OCI-LY1 (cell line): ENCODE results near the gene AKR1C8.

ENCODE experiments used
- H2AFZ ChIP-seq: fragments of 200-600 bp; sonication (generic), shearing (Covaris generic); 2 replicates; pipeline ENCODE4 v1.6.0; 2014; ENCODE audit warnings: antibody characterized with exemption, mild to moderate bottlenecking, low read length
- H3F3A ChIP-seq: fragments of 200-600 bp; sonication (generic), shearing (Covaris generic); 2 replicates; pipeline ENCODE4 v1.6.0; 2014; ENCODE audit warnings: mild to moderate bottlenecking, antibody characterized with exemption, low read length, moderate library complexity; ENCODE audit not compliant: insufficient read depth
- H3K27ac ChIP-seq: fragments of 200-600 bp; sonication (generic); 2 replicates; pipeline ENCODE4 v1.5.1; 2014; ENCODE audit warnings: low read length, mixed run types, mild to moderate bottlenecking, low read depth; ENCODE audit not compliant: poor library complexity, severe bottlenecking
- H3K27me3 ChIP-seq: fragments of 200-600 bp; sonication (generic); 2 replicates; pipeline ENCODE4 v1.6.0; 2014; ENCODE audit warnings: antibody characterized with exemption, mild to moderate bottlenecking, low read length, moderate library complexity; ENCODE audit not compliant: insufficient read depth
- H3K36me3 ChIP-seq: fragments of 200-600 bp; sonication (generic); 2 replicates; pipeline ENCODE4 v1.6.1; 2014; ENCODE audit warnings: mild to moderate bottlenecking, antibody characterized with exemption, low read length, moderate library complexity, mixed read lengths; ENCODE audit not compliant: insufficient read depth
- H3K4me1 ChIP-seq: fragments of 200-600 bp; sonication (generic); 2 replicates; pipeline ENCODE4 v1.5.1; 2014; ENCODE audit warnings: mild to moderate bottlenecking, low read length, moderate library complexity; ENCODE audit not compliant: insufficient read depth, severe bottlenecking
- H3K4me2 ChIP-seq: fragments of 200-600 bp; sonication (generic), shearing (Covaris generic); 2 replicates; pipeline ENCODE4 v1.6.1; 2014; ENCODE audit warnings: low read length
- H3K4me3 ChIP-seq: fragments of 200-600 bp; sonication (generic); 2 replicates; pipeline ENCODE4 v1.5.1; 2014; ENCODE audit warnings: low read length, low read depth, mild to moderate bottlenecking, mixed read lengths; ENCODE audit not compliant: poor library complexity, severe bottlenecking
- H3K79me2 ChIP-seq: fragments of 200-600 bp; shearing (Covaris generic); 2 replicates; pipeline ENCODE4 v1.6.1; 2016; ENCODE audit warnings: mixed run types, low read length, mixed read lengths; ENCODE audit not compliant: insufficient read depth
- H3K9ac ChIP-seq: fragments of 200-600 bp; sonication (generic), shearing (Covaris generic); 2 replicates; pipeline ENCODE4 v1.6.1; 2014; ENCODE audit warnings: mild to moderate bottlenecking, low read length, mixed read lengths
- H3K9me2 ChIP-seq: fragments of 200-600 bp; sonication (generic), shearing (Covaris generic); 2 replicates; pipeline ENCODE4 v1.6.1; 2014; ENCODE audit warnings: low read depth, mild to moderate bottlenecking, low read length, mixed read lengths
- H3K9me3 ChIP-seq: fragments of 200-600 bp; shearing (Covaris generic); 2 replicates; pipeline ENCODE4 v1.6.1; 2014; ENCODE audit warnings: low read length, mixed read lengths
- H4K20me1 ChIP-seq: fragments of 200-600 bp; sonication (generic), shearing (Covaris generic); 2 replicates; pipeline ENCODE4 v1.6.0; 2016; ENCODE audit warnings: mild to moderate bottlenecking, low read length; ENCODE audit not compliant: insufficient read depth
- EZH2 ChIP-seq: fragments of 200-600 bp; sonication (generic), shearing (Covaris generic); IDR thresholded peaks from 2 replicates; pipeline ENCODE4 v1.8.0; 2017; ENCODE audit warnings: borderline replicate concordance, mixed run types, mild to moderate bottlenecking, antibody characterized with exemption, low read length, moderate library complexity, mixed read lengths
- TF ChIP-seq, protein P1 (sequence below): fragments of 200-600 bp; sonication (generic), shearing (Covaris generic); IDR thresholded peaks from 2 replicates; pipeline ENCODE4 v1.5.1; 2017; ENCODE audit warnings: mild to moderate bottlenecking, antibody characterized with exemption, low read length, moderate library complexity, mixed read lengths

Gene AKR1C8

DNA sequence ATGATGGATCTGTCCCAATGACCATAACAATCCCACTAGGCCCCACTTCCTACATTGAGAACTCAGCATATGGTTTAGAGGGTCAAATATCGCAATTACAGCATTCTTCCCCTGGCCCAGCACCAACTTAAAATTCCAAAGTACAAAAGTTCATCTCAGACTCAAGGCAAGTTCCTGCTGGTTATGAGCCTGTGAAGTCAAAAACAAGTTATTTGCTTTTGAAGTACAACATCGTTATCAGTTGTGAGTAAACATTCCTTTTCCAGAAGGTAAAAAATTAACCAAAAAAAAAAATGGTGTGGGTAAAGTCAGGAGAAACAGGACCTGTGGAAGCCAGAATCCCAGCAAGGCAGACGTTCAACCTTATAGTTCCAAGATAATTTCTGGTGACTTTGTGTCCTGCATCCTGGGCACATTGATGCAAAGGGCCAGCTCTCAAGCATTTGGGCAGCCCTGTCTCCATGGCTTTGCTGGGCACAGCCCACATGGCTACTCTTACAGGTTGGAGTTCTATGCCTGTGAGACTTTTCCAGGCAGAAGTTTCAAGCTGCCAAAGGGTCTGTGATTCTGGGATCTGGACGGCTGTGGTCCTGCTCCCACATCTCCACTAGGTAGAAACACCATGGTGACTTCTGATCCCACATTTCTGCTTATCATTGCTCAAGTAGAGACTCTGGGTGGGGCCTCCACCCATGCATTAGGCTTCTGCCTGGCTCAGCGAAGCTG, 37.5 kb downstream of the AKR1C8 start:
- H3K4me2 ChIP-seq: no peak overlapping the region

DNA sequence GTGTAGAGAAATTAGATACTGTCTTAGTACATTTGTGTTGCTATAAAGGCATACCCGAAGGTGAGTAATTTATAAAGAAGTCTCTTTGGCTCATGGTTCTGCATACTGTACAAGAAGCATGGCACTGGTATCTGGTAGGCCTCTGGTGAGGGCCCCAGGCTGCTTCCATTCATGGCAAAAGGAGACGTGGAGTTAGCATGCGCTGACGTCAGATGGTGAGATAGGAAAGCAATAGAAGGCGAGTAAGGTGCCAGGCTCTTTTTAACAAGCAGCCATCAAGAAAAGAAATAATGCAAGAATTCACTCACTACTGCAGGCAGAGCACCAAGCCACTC, 38.1 kb downstream of the AKR1C8 start:
- Histone ChIP-seq H3K27ac (no peak overlapping the region), H3K4me3 (no peak overlapping the region), H3K79me2 (no peaks in the 10 kb centered on the region), H3K9ac (no peak overlapping the region), H3K9me3 (no peaks in the 10 kb centered on the region; the same call in 1 of the 2 replicates), H3K4me1 (no peaks in the 10 kb centered on the region), H2AFZ (no peak overlapping the region), H3K4me2 (no peak overlapping the region), H4K20me1 (no peaks in the 10 kb centered on the region), H3K9me2 (no peaks in the 10 kb centered on the region), H3F3A (no peaks in the 10 kb centered on the region), H3K27me3 (no peaks in the 10 kb centered on the region), H3K36me3 (no peaks in the 10 kb centered on the region)
- TF ChIP-seq, protein P1, sequence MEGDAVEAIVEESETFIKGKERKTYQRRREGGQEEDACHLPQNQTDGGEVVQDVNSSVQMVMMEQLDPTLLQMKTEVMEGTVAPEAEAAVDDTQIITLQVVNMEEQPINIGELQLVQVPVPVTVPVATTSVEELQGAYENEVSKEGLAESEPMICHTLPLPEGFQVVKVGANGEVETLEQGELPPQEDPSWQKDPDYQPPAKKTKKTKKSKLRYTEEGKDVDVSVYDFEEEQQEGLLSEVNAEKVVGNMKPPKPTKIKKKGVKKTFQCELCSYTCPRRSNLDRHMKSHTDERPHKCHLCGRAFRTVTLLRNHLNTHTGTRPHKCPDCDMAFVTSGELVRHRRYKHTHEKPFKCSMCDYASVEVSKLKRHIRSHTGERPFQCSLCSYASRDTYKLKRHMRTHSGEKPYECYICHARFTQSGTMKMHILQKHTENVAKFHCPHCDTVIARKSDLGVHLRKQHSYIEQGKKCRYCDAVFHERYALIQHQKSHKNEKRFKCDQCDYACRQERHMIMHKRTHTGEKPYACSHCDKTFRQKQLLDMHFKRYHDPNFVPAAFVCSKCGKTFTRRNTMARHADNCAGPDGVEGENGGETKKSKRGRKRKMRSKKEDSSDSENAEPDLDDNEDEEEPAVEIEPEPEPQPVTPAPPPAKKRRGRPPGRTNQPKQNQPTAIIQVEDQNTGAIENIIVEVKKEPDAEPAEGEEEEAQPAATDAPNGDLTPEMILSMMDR: no peak
- no peak for TF ChIP-seq EZH2

More for the DNA sequence above, 37.5 kb downstream of the AKR1C8 start:
- no peaks in the 10 kb centered on the region for H3K4me1 ChIP-seq
- H3K27me3 ChIP-seq: no peaks in the 10 kb centered on the region
- H3K4me3 ChIP-seq: no peak overlapping the region
- no peaks in the 10 kb centered on the region for H3K79me2 ChIP-seq
- H2AFZ ChIP-seq: no peak overlapping the region
- no peak overlapping the region for H3K9ac ChIP-seq
- no peaks in the 10 kb centered on the region for H3F3A ChIP-seq
- H3K27ac ChIP-seq: no peak overlapping the region
- H3K9me3 ChIP-seq: no peaks in the 10 kb centered on the region; the same call in 1 of the 2 replicates
- TF ChIP-seq, protein P1: no peak
- no peak for TF ChIP-seq EZH2
- no peaks in the 10 kb centered on the region for H3K36me3 ChIP-seq
- no peaks in the 10 kb centered on the region for H3K9me2 ChIP-seq
- no peaks in the 10 kb centered on the region for H4K20me1 ChIP-seq

DNA sequence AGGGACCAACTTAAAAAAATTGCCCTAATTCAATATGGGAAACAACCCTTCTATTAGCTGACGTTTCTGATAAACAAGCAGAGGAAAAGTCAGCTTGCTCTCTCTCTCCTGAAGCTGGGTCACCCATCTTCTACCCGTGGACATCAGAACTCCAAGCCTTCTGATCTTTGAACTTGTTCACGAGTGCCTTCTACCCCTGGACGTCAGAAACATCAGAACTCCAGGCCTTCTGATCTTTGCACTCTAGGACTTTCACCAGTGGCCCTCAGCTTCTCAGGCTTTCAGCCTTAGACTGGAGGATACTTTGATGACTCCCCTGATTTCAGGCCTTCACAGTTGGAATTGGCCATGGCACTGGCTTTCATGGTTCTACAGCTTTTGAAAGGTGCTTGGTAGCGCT, 41.8 kb downstream of the AKR1C8 start:
- Histone ChIP-seq H2AFZ (no peak overlapping the region), H3K9ac (no peak overlapping the region), H4K20me1 (no peaks in the 10 kb centered on the region), H3K79me2 (no peaks in the 10 kb centered on the region), H3K4me1 (no peaks in the 10 kb centered on the region), H3F3A (no peaks in the 10 kb centered on the region), H3K9me2 (no peaks in the 10 kb centered on the region), H3K36me3 (no peaks in the 10 kb centered on the region), H3K9me3 (no peaks in the 10 kb centered on the region), H3K27ac (no peak overlapping the region), H3K27me3 (no peaks in the 10 kb centered on the region), H3K4me2 (no peak overlapping the region), H3K4me3 (no peak overlapping the region)
- TF ChIP-seq EZH2: no peak
- TF ChIP-seq, protein P1: no peak
